Aorta (tissue), 5 donors: Measurements from ENCODE around the gene STRN3. TPM values are rescaled to one million over a fixed set of nuclear protein-coding genes. Genes with fewer than 3 reads are reported as not detected.
A peak's percentile ranks its signal among the peaks of the same experiment; 100 is the strongest.
"Not testable (repeated sequence)": the region's sequence is repeated elsewhere in the genome, so short reads cannot be mapped to it uniquely, and the experiment has no call there.

Experiments
- ATAC-seq: fragments of 200-7000 bp; cut with Tn5 transposase; one replicate; pipeline ENCODE4 v1.9.1; 2022; ENCODE audit warnings: moderate library complexity; ENCODE audit not compliant: low FRiP score
- DNase-seq, 2 donors: peaks; one replicate each; pipeline ENCODE4 v3.0.0-alpha.2; 2020
- H3K27ac ChIP-seq, 2 donors: one replicate each; pipeline ENCODE4 v1.5.1; 2013; ENCODE audit warnings: low read length in 2 of 2, mild to moderate bottlenecking in 2 of 2, moderate library complexity in 2 of 2, control low read depth in 1 of 2, inconsistent platforms in 1 of 2, low read depth in 1 of 2
- H3K27me3 ChIP-seq, 2 donors: one replicate each; pipeline ENCODE4 v1.6.1; 2013; ENCODE audit warnings: control low read depth in 1 of 2, low read length in 1 of 2, mild to moderate bottlenecking in 1 of 2, moderate library complexity in 1 of 2; ENCODE audit not compliant: insufficient read depth in 2 of 2, control insufficient read depth in 1 of 2
- H3K36me3 ChIP-seq, 2 donors: one replicate each; pipeline ENCODE4 v1.6.1; 2013; ENCODE audit warnings: control low read depth in 1 of 2, low read length in 1 of 2, mild to moderate bottlenecking in 1 of 2; ENCODE audit not compliant: insufficient read depth in 2 of 2, control insufficient read depth in 1 of 2
- H3K4me1 ChIP-seq, 2 donors: one replicate each; pipeline ENCODE4 v1.6.1; 2013; ENCODE audit warnings: low read length in 2 of 2, control low read depth in 1 of 2, mild to moderate bottlenecking in 1 of 2, moderate library complexity in 1 of 2; ENCODE audit not compliant: insufficient read depth in 2 of 2, control insufficient read depth in 1 of 2
- H3K4me3 ChIP-seq, 2 donors: one replicate each; pipeline ENCODE4 v1.5.1; 2013; ENCODE audit warnings: low read length in 2 of 2, control low read depth in 1 of 2, mild to moderate bottlenecking in 1 of 2
- H3K9me3 ChIP-seq: one replicate; pipeline ENCODE4 v1.6.1; 2013; ENCODE audit warnings: mild to moderate bottlenecking, low read length; ENCODE audit not compliant: control insufficient read depth
- WGBS, 2 donors: extraction: QIAGEN DNeasy Blood & Tissue Kit; methylation state at CpG; one replicate each; pipeline ENCODE4 v1.1.7; 2013; 5-methylcytosine and 5-hydroxymethylcytosine counted together
- intact Hi-C, 2 donors: fragments of 100-400 bp; cut with DNase I; formaldehyde crosslinking; loops; one replicate each; pipeline versions ENCODE4 v1.14.2 to v1.15.0; 2022
- polyA plus RNA-seq, 2 donors: library from polyadenylated mRNA; stranded (reverse); fragments of 200-250 nt; gene quantifications; one replicate each; pipeline ENCODE4 v1.2.3, GENCODE V29; 2013
- total RNA-seq, 2 donors: library from RNA; stranded (reverse); fragmentation: NEBNext Ultra II Directional; extraction: Animal tissue kit (Norgen Biotek cat#: 25700); gene quantifications; one replicate each; pipeline ENCODE4 v1.2.1, GENCODE V29; 2021
- donor health status: healthy with polysubstance abuse.
- donor health status: Bipolar disorder and iron deficiency.
- donor health status: DM: no; HTN: no; CAD: no.
- donor health status: DM: no; HTN: no; CAD: no.
- donor health status: DM: yes; HTN: yes; CAD: no.

STRN3 gene
- total and polyA plus RNA-seq, 4 donors: 11.4 to 64.5 (median 32.6) TPM

DNA sequence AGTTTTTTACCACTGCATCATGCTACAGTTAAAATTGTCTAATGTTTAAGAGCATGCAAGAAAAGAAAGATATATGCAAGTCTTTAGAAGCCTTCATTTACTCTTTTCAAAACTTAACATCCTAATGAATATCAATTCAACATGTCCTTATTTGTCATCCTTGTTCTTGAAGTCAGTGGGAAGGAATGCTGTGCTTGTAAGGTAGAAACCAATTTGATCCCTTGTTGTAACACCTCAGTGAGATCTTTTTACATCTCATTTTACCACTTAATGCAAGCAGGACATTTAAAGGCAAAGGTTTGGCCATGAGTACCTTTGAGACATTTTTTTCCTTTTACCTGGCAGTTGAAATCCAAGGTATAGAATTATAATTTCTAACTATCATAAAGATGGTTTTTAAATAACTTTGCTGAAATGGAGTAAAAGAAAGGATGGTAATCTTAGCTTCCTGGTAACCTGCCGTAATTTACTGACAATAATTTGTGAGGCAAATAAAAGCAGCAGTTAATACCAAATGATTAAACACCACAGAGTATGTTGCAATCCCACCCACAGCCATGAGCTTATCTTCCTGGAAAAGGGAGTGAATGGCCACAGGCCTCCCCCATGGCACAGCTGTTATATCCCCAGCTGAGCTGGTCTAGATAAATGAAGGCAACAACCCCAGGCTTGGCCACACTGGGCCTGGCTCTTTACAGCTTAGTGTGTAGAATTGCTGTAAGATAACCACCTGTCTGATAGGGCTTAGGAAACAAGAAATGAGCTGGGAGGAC lies 33.2 kb upstream of the STRN3 start:
- DNase-seq: peak in 1 of 2 donors; percentile 54
- H3K36me3 ChIP-seq: no peaks in the 10 kb centered on the region
- no peaks in the 10 kb centered on the region for H3K9me3 ChIP-seq
- WGBS, 2 donors: 88 to 100% methylated on average over 1 of the region's 1 CpG
- H3K27me3 ChIP-seq: no peaks in the 10 kb centered on the region
- no peak overlapping the region for H3K4me3 ChIP-seq
- peak; percentile 74 for ATAC-seq
- intact Hi-C loops: no loop called here
- no peak overlapping the region for H3K27ac ChIP-seq
- no peaks in the 10 kb centered on the region for H3K4me1 ChIP-seq

DNA sequence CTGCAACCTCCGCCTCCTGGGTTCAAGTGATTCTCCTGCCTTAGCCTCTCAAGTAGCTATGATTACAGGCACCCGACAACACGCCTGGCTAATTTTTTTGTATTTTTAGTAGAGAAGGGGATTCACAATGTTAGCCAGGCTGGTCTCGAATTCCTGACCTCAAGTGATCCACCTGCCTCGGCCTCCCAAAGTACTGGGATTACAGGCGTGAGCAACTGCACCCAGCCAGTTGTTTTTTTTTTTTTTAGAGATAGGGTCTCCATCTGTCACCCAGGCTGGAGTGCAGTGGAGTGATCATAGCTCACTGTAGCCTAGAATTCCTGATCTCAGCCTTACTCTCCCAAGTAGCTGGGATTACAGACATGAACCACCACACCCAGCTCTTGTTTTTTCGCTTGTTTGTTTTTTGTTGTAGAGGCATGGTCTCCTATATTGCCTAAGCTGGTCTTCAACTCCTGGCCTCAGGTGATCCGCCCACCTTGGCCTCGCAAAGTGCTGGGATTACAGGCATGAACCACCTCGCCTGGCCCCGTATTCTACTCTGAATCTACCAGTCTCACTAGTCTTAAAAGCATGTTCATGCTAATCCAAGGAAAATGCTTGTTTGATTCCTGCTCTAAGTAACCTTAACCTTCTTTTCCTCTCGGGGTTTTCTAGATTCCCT lies 31.7 kb upstream of the STRN3 start:
- H3K27me3 ChIP-seq: no peaks in the 10 kb centered on the region
- no peak overlapping the region for H3K27ac ChIP-seq
- no peaks in the 10 kb centered on the region for H3K36me3 ChIP-seq
- no peak for DNase-seq
- intact Hi-C loops: no loop called here
- no peak for ATAC-seq
- 97 to 98% methylated on average over 12 of the region's 12 CpGs for WGBS, 2 donors
- H3K4me1 ChIP-seq: no peaks in the 10 kb centered on the region
- no peak overlapping the region for H3K4me3 ChIP-seq
- no peaks in the 10 kb centered on the region for H3K9me3 ChIP-seq

DNA sequence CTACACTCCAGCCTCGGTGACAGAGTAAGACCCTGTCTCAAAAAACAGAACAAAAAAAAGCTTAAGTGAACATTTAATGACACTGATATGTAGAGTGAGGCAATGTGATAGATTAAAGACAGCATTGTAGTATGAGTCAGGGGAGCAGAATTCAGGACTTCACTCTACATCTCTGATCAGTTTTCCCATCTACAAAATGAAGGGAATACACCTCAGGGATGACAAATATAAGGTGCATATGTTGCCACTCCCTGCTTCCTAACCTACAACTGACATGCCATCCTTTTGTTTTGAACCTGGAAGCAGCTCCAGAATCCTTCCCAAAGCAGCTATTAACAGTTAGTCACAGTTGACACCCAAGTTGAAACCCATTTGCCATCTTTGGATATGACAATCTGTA lies 30.9 kb upstream of the STRN3 start:
- no peaks in the 10 kb centered on the region for H3K4me1 ChIP-seq
- no peak for ATAC-seq
- H3K27me3 ChIP-seq: no peaks in the 10 kb centered on the region
- H3K27ac ChIP-seq: no peak overlapping the region
- 86 to 91% methylated on average over 1 of the region's 1 CpG for WGBS, 2 donors
- H3K4me3 ChIP-seq: no peak overlapping the region
- intact Hi-C loops: no loop called here
- no peaks in the 10 kb centered on the region for H3K36me3 ChIP-seq
- H3K9me3 ChIP-seq: no peaks in the 10 kb centered on the region
- no peak for DNase-seq

DNA sequence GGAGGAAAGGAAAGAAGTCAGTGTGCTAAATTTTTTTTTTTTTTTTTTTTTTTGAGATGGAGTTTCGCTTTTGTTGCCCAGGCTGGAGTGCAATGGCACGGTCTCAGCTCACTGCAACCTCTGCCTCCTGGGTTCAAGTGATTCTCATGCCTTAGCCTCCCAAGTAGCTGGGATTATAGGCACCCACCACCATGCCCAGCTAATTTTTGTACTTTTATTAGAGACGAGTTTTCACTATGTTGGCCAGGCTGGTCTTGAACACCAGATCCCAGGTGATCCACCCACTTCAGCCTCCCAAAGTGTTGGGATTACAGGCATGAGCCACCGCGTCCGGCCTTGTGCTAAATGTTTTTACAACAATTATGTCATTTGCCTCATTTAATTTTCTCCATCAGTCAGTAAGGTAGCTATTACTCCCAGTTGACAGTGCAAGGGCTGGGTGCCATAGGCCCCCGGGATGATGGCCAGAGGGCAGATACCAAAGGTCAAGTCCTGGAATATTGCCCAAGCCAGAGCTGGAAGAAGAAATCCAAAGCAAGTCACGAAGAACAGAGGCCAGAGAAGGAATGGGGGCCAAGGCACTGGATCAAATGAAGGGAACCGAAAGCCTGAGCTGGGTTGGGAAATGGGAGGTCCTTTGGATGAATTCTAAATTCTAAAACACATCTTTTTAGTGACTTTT lies 26.9 kb upstream of the STRN3 start:
- H3K4me3 ChIP-seq, intact Hi-C loops, H3K9me3 ChIP-seq, H3K4me1 ChIP-seq, H3K27me3 ChIP-seq, H3K36me3 ChIP-seq, H3K27ac ChIP-seq: not testable (repeated sequence)
- 30 to 34% methylated on average over 9 of the region's 9 CpGs for WGBS, 2 donors
- DNase-seq: peak; percentile 80 to 85
- ATAC-seq: peak; percentile 75

DNA sequence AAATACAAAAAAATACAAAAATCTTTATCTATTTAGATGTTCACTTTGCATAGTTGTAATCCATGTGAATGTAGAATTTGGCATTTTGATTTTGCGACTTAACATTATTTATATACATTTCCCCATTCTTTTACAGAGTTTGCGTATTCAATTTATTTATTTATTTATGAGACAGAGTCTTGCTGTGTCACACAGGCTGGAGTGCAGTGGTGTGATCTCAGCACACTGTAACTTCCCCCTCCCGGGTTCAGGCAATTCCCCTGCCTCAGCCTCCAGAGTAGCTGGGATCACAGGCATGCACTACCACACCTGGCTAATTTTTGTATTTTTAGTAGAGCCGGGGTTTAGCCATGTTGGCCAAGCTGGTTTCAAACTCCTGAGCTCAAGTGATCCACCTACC lies 25.3 kb upstream of the STRN3 start:
- Histone ChIP-seq H3K9me3 (no peaks in the 10 kb centered on the region), H3K4me3 (no peak overlapping the region), H3K4me1 (no peaks in the 10 kb centered on the region), H3K36me3 (no peaks in the 10 kb centered on the region), H3K27me3 (no peaks in the 10 kb centered on the region), H3K27ac (no peak overlapping the region)
- intact Hi-C loops: no loop called here
- 68 to 80% methylated on average over 4 of the region's 4 CpGs for WGBS, 2 donors
- ATAC-seq (no peak), DNase-seq (no peak)

DNA sequence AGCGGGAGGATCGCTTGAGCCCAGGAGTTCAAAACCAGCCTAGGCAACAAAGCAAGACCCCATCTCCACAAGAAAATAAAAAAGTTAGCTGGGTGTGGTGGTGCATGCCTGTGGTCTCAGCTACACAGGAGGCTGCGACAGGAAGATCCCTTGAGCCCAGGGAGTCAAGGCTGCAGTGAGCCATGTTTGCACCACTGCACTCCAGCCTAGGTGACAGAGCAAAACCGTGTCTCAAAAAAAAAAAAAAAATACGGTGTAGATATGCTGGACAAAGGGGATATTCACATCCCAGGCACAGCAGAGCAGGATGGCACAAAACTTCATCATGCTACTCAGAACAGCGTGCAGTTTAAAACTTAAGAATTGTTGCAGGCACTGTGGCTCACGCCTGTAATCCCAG lies 24.8 kb upstream of the STRN3 start:
- H3K4me3 ChIP-seq: no peak overlapping the region
- intact Hi-C loops: no loop called here
- WGBS, 2 donors: 88 to 91% methylated on average over 7 of the region's 7 CpGs
- H3K27me3 ChIP-seq: no peaks in the 10 kb centered on the region
- no peaks in the 10 kb centered on the region for H3K9me3 ChIP-seq
- H3K36me3 ChIP-seq: no peaks in the 10 kb centered on the region
- H3K4me1 ChIP-seq: no peaks in the 10 kb centered on the region
- DNase-seq (no peak), ATAC-seq (no peak)
- no peak overlapping the region for H3K27ac ChIP-seq

DNA sequence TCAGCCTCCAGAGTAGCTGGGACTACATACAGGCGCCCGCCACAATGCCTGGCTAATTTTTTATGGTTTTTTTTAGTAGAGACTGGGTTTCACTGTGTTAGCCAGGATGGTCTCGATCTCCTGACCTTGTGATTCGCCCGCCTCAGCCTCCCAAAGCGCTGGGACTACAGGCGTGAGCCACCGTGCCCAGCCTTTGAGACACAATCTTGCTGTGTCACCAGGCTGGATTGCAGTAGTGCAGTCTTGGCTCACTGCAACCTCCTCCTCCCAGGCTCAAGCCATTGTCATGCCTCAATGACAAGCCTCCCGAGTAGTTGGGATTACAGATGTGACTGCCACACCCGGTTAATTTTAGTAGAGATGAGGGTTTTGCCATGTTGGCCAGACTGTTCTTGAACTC lies 21.3 kb upstream of the STRN3 start:
- WGBS, 2 donors: 94 to 95% methylated on average over 10 of the region's 10 CpGs

DNA sequence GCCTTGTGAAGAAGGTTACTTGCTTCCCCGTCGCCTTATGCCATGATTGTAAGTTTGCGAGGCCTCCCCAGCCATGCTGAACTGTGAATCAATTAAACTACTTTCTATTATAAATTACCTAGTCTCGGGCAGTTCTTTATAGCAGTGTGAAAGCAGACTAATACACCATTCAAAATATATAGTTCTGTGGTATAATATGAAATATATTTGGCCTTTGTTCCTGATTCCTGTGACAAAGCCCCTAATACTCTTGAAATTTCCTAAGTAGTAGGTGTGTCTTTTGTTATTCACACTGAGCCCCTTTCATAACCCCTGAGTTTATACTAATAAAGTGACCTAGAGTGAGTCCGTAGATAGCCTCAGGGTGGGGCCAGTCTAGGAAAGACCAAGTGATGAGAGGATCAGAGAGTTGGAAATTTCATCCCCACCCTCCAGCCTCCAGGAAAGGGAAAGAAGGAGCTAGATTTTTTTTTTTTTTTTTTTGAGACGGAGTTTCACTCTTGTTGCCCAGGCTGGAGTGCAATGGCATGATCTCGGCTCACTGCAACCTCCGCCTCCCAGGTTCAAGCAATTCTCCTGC lies 19.4 kb upstream of the STRN3 start:
- no peaks in the 10 kb centered on the region for H3K9me3 ChIP-seq
- H3K4me3 ChIP-seq: no peak overlapping the region
- WGBS, 2 donors: 97% methylated on average over 7 to 8 of the region's 8 CpGs
- H3K27me3 ChIP-seq: no peaks in the 10 kb centered on the region
- no peak overlapping the region for H3K27ac ChIP-seq
- ATAC-seq (no peak), DNase-seq (no peak)
- H3K4me1 ChIP-seq: no peaks in the 10 kb centered on the region
- H3K36me3 ChIP-seq: no peaks in the 10 kb centered on the region
- intact Hi-C loops: no loop called here

More for the DNA sequence above, 21.3 kb upstream of the STRN3 start:
- H3K4me3 ChIP-seq: no peak overlapping the region
- no peaks in the 10 kb centered on the region for H3K4me1 ChIP-seq
- ATAC-seq (no peak), DNase-seq (no peak)
- H3K27ac ChIP-seq: no peak overlapping the region
- H3K36me3 ChIP-seq: no peaks in the 10 kb centered on the region
- H3K27me3 ChIP-seq: no peaks in the 10 kb centered on the region
- H3K9me3 ChIP-seq: no peaks in the 10 kb centered on the region
- intact Hi-C loops: no loop called here
